HG02623 (cell line): ENCODE measurements around the gene PLEKHA7.
"Not testable (repeated sequence)": the region's sequence is repeated elsewhere in the genome, so short reads cannot be mapped to it uniquely, and the experiment has no call there.

Source experiments
- ATAC-seq: cut with Tn5 transposase; IDR thresholded peaks from one replicate; pipeline ENCODE4 v1.9.1; 2021; ENCODE audit warnings: moderate library complexity; ENCODE audit not compliant: unreplicated experiment

The PLEKHA7 gene

GRCh38 chr11:16918543-16919182, 95.6 kb downstream of the PLEKHA7 start:
- ATAC-seq: not testable (repeated sequence)

GRCh38 chr11:16917941-16918340, 96.3 kb downstream of the PLEKHA7 start:
- no peak for ATAC-seq

DNA sequence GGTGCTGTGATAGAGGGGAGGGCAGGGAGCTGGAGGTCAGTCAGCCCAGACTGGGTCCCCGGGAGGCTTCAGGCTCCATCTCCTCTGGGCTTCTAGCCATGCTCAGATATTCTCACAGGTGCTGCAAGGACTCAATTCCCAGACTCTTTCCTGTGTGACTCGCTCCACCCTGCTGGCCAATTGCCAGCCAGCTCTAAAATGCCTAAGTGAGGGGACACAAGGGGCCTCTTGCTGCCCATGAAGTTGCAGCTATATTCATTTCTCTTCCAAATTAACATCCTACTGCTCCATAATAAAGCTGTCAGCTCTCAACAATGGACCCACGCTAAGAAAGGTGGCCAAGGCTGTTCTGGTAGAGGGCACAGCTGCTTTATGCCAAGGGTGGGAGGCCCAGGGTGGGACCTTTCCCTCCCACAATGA, 101.5 kb downstream of the PLEKHA7 start:
- ATAC-seq: no peak

DNA sequence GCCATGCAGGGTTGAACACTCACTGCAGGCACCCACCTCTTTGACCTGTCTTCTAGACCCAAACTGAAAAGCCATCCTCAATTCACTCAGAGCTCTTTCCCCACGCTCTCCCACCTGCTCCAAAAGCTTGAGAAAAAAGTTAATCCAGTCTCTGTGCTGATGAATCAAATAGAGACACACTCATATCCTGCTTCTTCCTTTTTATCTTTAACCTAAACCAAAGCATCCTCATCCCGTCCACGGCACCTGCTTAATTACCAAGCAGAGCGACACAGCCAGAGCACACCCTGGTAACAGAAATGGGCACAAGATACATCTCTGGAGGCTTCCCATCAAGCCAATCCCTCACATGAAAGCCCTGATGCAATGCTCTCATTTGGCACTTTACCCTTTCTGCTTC, 102.6 kb downstream of the PLEKHA7 start:
- ATAC-seq: no peak

DNA sequence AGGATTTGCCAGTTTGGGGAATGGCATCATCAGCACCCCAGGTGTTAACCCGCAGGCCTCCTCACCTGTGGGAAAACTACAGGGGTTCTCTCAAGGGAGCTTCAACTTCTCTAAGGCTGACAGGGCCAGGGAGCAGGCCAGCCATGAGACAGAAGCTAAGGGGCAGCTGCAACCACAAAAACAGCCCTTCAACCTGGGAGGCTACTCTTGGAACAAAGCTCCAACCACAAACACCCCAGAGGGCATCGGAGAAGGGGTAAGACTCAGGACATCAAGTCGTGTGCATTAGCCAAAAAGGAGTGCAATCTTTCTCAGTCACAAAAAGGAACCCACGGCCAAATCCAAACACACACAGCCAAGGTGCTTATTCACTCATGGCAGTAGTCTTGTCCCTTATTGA, 103.0 kb downstream of the PLEKHA7 start:
- no peak for ATAC-seq

GRCh38 chr11:16909359-16910035, 104.7 kb downstream of the PLEKHA7 start:
- peak; percentile 69 for ATAC-seq

- ATAC-seq: no peak
Observed at GRCh38 chr11:16905375-16905774, 108.8 kb downstream of the PLEKHA7 start.

GRCh38 chr11:16904761-16905160, 109.5 kb downstream of the PLEKHA7 start:
- ATAC-seq: not testable (repeated sequence)

DNA sequence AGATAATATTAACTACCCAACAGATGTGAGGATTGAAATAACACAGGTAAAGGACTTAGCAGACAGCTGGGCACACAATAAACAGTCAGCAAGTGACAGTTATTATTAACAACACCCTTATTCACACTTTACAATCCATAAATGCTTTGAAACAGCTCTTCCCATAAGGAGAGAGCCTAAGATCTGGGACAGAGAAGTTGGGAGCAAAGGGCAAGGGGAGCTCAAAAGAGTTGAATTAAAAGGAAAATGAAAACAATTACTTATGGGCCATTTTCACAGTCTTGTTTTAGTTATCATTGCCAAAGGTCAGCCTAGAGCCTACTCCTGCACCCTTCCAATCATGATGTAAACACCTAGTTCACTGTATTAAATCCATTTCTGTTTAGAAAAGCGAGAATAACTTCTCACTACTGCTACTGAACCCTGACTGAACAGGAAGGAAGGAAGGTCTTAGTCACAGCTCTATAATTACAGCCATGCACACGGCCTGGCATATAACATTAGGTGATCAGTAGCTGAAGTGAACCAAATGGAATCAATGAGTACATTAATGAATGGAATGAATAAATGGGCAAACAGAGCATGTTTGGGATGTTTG, 111.3 kb downstream of the PLEKHA7 start:
- peak; percentile 59 for ATAC-seq

GRCh38 chr11:16902182-16902581, 112.0 kb downstream of the PLEKHA7 start:
- peak; percentile 80 for ATAC-seq

DNA sequence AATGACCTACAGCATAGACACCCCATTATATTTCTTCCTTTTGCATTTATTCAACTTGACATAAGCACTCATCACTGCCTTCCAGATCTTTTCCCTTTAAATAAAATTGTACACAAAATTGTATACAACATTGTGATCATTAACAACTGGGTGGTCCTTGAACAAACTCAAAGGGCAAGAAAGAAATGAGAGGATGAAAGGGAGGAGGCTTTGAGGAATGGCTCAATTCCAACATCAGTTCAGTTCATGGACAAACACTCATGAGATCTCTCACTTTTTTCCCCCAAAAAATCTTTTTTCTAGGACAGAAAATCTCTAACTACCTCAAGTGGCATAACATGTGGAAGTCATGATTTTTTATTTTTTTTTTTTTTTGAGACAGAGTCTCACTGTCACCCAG, 113.7 kb downstream of the PLEKHA7 start:
- no peak for ATAC-seq

DNA sequence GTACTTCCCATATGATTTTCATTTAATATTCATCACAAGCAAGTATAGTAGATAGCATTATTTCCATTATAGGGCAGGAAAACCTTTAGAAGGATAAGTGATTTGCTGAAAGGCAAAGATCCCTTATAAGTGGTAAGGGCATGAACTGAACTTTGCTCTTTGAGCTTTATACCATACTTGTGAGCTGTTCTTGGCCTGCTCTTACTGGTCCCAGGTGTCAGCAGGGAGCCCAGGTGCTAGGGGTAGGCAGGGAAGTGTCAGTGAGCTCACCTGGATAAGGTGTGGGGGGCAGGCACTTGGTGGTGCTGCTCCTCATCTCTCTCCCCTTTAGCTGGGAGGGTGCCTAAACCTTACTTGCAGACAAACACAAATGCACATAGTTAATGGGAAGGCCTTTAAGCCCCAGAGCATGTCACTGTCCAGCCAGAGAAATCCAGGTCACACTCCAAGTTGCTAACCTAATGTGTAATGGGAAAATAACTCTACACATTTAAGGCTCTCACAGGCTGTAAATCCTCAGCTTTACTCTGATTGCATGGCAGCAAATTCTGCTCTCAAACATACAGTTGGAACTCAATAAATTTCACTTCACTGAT, 114.4 kb downstream of the PLEKHA7 start:
- ATAC-seq: no peak

DNA sequence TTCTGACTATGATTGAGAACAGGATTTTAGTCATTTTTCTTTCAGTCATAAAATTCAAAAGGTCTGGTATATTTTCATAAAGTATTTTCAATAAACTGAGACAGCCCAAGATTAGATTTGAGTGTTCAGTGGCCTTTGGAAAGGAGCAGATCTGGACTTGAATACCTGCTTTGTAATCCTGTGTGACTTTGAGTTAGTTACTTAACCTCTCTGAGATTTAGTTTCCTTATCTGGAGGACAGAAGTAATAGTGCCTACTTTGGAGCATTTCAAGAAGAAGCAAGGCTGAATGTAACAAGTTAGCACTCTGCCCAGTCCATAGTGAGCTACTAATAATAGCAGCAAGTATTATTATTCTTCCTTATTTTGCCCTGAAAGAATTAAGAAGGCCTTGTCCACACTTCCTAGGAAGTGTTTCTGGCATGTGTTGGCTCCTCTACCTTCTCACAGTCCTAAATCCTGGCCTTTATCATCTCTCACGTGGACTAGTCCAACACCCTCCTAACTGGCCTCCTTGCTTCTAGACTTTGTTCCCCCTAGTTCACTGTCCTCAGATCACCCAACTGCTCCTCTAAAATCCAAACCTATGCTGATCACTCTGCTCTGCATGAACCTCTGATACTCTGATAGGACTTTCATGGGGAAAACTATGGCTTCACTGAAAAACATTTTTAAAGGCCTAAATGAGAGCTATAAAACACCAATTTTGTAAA, 115.8 kb downstream of the PLEKHA7 start:
- no peak for ATAC-seq

DNA sequence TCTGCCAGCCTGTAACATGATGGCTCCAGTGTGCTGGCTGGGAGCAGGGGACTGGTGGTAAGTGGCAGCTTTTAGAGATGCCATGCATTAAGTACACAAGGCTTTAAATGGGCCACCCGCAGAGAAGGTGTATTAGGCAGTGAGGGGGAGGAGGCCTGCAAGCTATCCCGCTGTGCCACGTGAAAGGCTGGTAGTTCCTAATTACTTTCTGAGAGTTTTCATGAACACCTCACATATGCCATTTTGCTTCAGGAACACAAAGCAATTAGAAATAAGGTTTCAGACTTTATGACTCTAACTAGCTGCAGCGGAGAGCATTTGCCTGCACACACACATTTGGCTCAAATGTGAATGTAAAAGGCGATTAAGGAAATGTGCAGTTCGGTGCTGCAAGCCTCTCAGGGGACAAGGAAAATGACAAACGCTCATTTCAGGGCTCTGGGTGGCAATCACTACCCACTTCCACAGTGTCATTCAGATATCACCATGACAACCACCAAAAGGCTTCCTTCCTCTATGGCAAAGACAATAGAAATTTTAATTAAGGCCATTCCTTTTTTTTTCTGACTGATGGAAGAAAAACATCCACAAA, 116.6 kb downstream of the PLEKHA7 start:
- ATAC-seq: no peak

DNA sequence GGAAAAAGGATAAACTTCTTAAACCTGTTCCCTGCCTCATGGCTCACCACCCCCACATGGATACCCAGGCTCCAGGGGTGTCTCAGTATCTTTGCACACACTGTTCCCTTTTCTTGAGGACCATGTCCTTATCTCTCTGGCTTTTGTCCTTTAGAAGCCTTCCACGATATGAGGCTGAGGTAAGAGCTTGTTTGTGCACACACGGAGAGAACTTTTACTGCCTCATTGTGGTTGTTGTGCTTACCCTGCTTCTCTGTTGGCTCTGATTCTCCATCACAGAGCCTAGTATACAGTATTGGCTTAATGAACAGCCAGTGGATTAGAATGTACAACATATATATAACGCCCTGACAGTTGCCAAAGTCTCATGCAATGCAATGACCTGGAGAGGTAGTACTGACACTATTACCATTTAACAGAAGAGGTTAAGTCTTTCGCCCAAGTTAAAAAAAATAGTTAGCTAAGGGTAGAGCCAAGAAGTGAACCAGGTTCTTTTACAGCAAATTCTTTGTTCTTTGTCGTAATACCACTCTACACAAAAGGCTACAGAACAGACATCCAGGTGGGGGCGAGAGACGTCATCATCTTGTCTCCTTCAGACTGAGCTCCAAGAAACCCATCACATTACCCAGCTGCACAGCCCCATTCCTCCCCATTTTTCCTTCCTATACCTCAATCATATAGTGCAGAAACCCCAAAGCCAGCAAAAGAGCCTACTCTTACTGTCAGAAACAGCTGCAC, 117.3 kb downstream of the PLEKHA7 start:
- ATAC-seq: no peak

GRCh38 chr11:16895306-16895705, 118.9 kb downstream of the PLEKHA7 start:
- ATAC-seq: no peak

- ATAC-seq: no peak
Observed at GRCh38 chr11:16893456-16894066, 120.7 kb downstream of the PLEKHA7 start.

DNA sequence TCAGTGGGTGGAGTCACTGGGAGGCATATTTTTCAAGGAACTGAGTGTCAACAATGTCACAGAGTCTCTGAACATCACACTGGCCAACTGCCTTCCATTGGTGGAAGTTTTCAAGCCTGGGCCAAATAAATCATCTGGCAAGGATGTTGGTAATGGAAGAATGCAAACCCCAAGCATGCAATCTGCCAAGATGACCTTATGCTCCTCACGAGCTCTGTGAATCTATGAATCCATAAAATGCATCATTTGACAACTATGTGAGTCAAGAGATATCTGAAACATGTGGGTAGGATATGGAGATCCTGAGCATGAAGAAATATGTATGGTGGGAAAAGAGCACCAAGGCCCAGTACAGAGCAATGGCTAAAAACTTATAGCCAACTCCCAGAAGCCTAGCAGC, 122.2 kb downstream of the PLEKHA7 start:
- no peak for ATAC-seq

GRCh38 chr11:16891165-16891564, 123.0 kb downstream of the PLEKHA7 start:
- ATAC-seq: no peak

- ATAC-seq: no peak
Observed at GRCh38 chr11:16890442-16890841, 123.8 kb downstream of the PLEKHA7 start.
